HTR-8/SVneo (cell line): ENCODE measurements around the gene UPK3A.
"Not testable (repeated sequence)": the region's sequence is repeated elsewhere in the genome, so short reads cannot be mapped to it uniquely, and the experiment has no call there.

Experiments
- DNase-seq: peaks from one replicate; pipeline ENCODE4 v3.0.0; 2011; ENCODE audit warnings: low spot score, mixed read lengths; ENCODE audit not compliant: insufficient read length
- FAIRE-seq: peaks from 2 replicates; lab custom pipeline; 2011; peaks lifted over from hg19 to GRCh38; lab: Jason Lieb, UNC

The UPK3A gene

DNA sequence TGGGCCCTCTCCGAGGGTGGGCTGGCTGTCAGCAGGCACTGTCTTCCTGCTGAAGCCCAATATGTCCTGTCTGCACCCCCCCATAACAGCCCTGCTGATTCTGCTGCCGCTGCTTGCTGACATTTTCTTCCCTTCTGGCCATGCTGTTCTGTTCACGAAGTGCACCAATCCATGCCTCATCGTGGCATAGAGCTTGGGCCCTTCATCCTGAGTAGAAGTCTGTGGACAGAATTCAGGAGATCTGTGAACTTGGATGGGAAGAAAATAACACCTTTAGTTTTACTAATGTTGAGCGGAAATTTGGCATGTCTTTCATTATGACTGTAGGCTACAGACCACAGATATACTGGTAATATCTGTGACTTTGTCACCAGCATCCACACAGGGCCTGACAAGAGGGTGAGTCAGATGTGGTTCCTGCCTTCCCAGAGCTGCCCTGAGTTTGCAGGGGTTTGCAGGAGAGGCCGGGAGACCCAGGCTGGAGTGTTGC lies 29.9 kb upstream of the UPK3A start:
- DNase-seq = no peak
- no peak for FAIRE-seq

DNA sequence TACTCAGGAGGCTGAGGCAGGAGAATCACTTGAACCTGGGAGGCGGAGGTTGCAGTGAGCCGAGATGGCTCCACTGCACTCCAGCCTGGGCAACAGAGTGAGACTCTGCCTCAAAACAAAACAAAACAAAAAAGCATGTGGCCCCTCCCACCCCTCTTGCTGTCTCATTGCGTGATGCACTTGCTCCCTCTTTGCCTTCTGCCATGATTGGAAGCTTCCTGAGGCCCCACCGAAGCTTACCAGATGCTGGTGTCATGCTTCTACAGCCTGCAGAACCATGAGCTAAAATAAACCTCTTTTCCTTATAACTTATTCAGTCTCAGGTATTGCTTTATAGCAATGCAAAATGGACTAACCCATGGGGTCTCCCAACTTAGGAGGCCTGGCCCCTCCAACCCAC lies 26.8 kb upstream of the UPK3A start:
- not testable (repeated sequence) for FAIRE-seq, DNase-seq

DNA sequence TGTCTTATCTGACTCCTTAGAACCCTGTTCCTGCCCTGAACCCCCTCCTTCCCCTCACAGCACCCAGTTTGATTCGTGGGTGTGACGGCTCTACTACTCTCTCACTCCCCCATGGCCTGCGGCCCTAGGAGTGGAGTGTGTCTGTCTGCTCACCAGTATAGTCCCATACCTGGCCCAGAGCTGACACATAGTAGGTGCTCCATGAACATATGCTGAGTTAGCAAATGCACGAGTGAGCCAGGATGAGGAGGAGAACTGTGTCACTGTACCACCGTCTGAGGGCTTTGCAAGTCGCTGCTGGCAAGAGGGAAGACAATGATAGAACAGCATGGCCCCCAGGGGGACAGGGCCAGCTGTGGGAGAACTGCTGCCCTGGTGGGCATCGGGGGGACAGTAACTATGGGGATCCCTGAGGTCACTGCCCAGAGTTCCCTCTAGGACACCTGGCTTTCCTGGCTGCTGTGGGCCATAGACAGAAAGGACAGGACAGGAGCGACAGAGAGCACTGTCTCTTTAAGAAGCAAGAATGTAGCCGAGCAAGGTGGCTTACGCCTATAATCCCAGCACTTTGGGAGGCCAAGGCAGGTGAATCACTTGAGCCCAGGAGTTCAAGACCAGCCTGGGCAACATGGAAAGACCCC lies 24.9 kb upstream of the UPK3A start:
- FAIRE-seq = no peak
- DNase-seq = no peak

DNA sequence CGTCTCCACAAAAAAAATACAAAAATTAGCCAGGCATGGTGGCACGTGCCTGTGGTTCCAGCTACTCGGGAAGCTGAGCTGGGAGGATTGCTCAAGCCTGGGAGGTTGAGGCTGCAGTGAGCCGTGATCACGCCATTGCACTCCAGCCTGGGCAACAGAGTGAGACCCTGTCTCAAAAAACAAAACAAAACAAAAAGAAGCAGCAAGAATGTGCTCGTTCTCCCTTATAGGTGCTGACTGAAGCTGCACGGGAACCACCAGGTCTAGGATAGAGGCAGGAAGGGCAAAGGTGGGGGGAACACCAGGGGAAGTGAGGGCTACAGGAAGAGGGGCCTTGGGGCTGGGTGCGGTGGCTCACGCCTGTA lies 24.4 kb upstream of the UPK3A start:
- FAIRE-seq, DNase-seq: not testable (repeated sequence)

DNA sequence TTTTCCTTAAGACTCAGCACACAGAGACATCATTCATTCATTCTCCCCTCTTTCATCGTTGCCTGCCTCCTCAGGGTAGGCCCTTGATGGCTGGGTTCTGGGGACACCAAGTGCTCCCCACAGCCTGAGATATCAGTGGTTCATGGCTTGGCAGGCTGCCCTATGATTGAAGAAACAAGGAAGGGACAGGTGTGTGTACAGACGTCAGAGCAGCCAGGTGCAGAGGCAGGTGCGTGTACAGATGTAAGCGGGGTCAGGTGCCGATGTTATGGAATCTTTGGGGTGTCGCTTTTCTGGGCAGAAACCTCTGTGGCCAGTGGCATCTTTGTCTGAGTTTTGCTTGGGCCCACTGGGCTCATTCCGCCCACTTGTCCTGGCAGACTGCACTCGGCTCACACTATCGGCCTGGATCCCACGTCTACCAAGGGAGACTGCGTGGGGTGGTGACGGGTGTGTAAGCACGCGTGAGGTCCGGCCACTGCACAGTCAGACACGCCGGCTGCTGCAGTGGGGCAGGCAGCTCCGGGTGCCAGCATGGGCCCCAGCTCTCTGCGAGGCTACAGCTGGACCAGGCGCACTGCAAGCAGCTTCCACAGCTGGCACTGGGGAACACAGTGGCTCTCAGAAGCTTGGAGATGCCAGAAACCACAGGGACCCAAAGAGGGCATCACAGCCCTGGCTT lies 23.2 kb upstream of the UPK3A start:
- DNase-seq (no peak), FAIRE-seq (peak; percentile 9)

DNA sequence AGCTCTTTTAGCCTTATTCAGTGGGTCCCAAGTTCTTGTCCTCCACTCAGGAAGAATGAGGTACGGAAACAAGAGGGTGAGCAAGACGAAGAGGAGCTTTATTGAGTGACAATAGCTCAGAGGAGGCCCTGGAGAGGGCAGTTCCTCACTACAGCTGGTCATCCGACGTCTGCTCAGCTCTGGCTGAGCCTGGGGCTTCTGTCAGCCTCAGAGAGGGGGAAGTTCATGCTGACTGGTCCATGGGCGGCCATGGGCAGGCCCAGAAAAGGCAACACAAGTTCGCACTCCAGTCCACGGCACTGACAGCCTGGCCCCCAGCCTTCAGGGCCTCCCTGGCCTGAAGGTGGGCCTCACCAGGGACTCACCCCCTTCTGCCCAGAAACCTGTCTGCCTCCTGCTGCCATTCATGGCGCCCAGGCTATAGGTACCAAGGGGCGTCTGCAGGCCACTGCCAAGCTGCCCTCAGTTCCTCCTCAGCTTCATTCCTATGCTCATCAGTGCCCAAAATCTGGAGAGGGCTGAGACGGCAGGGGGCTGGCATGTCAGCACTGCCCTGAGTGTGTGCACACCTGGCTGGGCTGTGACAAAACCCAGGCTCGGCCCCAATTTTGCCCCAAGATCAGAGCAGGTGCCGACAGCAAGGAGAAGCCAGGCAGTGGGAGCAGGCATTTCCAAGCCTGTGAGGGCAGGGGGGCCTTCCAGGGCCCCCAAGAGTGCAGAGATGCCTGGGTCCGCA lies 22.4 kb upstream of the UPK3A start:
- no peak for FAIRE-seq

DNA sequence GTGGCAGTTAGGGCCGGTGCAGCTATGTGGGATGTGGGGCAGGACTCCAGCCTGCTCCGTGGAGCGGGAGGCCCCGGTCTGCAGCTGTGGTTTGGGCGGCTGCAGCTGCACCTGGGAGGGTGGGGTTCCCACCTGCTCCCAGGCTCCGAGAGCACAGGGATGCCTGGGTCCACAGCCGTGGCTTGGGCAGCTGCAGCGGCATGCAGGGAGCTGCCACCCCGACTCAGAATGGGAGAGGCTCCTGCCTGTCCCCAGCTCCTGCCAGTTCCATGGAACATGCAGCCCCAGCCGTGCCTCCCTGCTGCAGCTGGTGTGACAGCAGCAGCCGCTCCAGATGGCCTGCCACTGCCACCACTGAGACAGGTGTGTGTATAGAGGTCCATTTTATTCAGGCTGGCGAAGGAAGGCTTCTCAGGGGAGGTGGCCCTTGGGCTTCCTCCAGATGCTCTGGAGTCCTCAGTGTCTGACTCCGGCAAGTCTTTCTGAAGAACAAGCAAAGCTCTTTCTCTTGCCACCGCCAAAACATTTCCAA lies 21.8 kb upstream of the UPK3A start:
- no peak for DNase-seq
- FAIRE-seq = no peak

More for the DNA sequence above, 22.4 kb upstream of the UPK3A start:
- no peak for DNase-seq

DNA sequence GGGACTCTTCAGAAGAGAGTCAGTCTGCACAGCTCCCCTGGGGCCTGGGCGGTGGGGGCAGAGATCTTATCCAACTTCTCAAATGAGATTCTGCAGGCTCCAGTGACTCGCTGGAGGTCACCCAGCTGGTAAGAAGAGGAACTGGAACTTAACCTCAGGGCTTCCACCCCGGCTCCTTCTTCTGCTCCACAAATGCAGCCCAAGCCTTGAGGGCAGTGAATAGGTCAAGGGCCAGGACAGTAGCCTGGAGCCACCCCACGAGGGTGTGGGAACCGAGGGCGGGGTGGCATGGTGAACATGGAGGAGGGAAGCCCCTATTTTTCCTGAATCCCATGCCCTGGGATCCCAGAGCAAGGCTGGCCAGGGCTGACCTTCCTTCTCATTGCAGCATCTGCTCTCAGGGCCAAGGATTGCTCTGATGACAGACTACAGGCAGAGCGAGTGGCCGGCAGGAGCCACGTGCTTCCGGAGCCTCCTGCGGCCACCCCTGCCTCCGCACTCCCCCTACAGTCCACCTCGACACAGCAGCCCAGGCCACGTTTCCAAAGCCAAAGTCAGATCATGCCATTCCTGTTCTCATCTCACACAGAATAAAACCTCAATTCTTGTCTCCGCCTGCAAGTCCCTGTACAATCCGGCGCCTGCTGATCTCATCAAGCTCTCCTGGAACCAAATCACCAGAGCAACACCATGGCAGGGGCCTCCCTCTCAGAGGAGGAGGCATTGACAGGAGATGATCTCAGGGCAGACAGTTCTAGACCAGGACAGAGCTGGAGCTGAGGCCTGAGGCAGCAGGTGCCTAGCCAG lies 21.1 kb upstream of the UPK3A start:
- FAIRE-seq (peak; percentile 68), DNase-seq (peak; percentile 85)

DNA sequence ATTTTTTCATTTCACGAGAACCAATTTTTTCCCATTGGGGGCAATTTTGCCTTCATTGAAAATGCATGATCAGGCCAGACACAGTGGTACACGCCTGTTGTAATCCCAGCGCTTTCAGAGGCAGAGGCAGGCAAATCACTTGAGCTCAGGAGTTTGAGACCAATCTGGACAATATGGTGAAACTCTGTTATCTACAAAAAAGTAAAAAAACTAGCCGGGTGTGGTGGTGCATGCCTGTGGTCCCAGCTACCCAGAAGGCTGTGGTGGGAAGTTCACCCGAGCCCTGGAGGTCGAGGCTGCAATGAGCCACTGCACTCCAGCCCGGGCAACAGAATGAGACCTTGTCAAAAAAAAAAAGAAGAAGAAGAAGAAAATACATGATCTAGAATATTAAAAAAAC lies 19.2 kb upstream of the UPK3A start:
- no peak for FAIRE-seq
- no peak for DNase-seq

DNA sequence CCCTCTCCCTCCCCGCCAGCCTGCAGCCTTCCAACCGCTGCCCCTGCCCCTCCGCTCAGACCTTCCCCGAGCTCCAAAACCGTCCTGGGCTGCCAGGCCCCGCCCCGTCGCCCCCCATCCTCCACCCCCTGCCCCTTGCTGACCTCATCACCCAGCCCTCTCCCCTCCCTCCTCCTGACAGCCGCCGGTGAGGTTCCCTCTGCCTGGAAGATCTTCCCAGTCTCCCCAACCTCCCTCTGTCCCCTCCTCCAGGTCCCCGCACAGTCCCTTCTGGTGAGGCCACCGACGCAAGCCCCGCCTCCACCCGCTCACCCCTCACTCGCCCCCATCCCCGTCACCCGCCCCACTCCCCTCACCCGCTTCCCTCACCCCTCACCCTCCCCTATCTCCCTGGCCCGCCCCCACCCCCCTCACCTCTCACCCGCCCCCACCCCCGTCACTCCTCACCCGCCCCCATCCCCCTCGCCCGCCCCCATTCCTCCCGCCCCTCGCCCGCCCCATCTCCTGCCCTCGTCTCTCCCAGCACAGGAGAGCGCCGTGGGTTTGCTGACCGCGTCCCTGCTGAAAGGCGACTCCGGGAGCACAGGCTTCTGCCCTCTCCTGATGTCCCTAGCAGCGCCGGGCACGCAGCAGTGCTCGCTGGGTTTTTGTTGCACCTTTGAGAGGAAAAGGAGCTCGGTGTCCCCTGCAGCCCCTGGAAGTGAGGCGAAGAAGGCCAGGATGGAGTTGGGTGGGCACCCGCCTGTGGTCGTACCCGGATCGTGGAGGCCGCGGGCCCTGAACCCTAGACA lies 16.4 kb upstream of the UPK3A start:
- DNase-seq (no peak), FAIRE-seq (no peak)

DNA sequence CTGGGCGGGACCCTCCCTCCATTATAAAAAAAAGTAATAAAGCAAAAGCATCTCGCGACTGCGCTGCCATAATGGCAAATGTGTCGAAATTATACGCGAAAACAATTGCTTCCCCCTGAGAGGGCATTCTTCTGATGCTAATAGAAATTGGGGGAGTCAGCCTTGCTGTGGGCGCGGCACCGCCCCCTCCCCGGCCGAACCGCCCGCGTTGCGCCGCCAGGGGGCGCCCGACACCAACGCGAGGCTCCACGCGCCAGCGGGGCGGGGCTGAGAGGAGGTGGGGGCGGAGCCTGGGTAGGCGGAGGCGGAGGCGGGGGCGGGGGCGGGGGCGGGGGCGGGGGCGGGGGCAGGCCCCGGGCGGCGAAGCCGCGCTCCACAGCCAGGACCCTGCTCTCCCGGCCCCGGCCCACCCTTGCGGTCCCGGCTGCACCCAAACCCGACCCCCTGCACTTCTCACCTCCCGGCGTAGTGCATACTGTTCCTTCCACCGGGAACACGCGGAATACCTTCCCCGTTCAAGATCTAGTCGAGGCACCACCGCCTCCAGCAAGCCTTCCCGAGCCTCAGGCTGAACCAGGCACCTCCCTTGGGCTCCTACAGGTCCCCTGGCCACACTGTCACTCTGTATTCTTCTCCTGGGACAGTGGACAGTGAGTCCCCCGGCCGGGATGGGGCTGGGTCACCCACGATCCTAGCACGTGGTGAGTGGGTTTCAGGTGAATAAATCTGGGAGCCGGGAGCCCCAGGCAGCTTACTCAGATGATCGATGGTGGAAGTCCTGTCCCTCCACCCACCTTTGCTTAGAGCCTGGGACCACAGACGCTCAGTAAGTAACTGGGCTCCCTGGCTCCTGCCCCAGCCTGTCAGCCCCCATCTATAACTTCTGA lies 15.5 kb upstream of the UPK3A start:
- FAIRE-seq (no peak), DNase-seq (peak; percentile 58)

DNA sequence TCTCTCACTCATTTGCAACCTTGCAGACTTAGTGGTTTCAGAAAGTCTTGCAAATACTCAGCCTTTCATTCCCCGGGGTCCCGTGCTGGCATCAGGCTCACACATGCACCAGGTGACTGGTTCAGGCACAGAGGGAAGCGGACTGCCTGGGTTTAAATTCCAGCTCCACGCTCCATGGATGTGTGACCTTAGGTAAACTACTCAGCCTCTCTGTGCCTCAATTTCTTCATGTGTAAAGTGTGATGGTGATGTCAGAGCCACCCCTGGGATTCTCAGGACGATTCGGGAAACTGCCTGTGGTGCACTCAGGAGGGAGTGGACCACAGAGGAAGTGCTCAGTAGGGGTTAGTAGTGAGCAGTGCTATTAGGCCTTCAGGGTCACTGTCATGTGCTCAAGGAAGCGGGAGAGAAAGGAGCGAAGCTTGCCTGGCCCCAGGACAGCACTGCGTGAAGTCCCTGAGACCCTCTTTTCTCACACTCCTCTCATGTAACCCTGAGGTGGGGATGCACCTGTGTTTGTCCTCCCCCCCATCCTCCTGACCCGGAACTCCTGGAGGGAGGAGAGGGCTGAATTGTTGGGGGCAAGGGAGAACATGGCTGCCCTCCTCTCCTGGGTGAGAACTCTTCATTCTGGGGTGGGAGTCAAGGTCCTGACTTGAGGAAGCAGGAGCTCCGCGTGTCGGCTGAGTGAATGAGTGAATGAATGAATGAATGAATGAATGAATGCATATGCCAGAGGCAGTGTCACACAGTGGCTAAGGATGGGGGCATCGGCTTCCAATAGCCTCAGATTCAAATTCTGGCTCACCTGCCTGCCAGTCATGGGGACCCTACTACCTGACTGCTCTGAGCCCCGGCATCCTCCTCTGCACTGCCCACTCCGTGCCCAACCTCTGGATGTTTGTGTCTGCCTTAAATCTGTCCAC lies 14.4 kb upstream of the UPK3A start:
- DNase-seq = no peak

DNA sequence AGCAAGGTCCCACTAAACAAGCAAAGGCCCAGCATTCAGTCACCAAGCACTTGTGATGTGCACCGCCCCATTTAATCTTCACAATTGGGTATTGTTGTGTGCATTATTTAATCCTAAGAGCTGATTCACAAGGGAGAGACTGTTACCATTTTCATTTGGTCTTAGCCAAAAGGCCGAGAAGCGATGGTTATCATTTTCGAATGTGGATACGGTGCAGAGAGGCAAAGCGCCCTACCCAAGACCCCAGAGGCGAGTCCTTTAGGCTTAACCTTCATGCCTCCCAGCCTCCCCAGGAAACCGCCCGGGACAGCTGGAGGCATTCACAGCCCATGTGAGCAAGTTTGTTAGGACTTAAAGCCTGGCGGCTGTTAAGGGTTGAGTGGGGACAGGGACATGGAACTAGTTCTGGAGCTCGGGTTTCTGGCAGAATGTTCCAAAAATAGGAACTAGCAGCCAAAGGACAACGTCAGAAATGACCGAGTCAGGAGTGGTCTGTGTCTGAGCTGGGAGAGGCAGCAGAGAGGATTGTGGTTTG lies 13.0 kb upstream of the UPK3A start:
- DNase-seq (no peak), FAIRE-seq (no peak)

More for the DNA sequence above, 14.4 kb upstream of the UPK3A start:
- no peak for FAIRE-seq

DNA sequence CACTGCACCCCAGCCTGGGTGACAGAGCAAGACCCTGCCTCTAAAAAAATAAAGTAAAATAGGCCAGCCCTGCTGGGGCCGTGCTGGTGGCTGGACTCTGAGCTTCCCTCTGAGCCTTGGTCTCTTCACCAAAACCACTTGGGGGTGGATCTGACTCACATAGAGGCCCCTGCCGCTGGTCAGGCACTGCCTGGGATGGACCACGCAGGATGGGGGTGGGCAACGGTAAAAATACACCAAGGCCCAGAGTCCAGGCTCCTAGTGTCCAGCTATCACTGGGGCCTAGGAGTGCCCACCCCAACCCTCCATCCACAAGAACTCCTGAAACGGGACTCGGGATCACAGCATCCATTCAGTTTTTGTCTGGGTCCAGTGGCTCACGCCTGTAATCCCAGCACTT lies 12.3 kb upstream of the UPK3A start:
- FAIRE-seq (no peak), DNase-seq (no peak)

DNA sequence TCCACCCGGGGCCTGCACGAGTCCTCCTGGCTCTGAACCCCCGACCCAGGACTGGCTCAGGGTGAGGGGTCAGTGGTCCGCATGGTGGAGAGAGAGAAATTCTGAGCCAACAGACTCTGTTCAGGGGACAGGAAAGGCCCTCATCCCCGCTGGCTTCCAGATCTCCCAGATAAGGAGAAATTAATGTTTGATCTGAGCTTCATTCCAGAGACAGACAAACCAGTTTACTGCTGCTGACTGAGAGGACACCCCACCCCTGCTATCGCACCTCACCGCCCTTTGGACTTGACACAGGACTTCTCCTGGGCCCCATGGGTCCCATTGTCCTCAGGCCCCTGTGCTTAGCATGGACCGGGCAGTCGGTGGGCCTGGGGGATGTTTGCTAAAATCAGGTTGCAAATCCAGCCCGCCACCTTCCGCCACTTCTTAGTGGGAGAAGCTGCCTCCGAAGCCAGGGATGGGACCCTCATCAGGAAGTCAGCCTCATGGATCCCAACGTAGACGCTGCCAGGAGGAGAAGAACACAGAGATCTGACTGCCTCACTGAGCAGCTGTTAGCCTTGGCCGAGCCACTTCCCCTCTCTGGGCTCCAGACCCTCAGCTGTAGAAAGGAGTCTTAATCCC lies 11.2 kb upstream of the UPK3A start:
- FAIRE-seq (no peak), DNase-seq (no peak)

DNA sequence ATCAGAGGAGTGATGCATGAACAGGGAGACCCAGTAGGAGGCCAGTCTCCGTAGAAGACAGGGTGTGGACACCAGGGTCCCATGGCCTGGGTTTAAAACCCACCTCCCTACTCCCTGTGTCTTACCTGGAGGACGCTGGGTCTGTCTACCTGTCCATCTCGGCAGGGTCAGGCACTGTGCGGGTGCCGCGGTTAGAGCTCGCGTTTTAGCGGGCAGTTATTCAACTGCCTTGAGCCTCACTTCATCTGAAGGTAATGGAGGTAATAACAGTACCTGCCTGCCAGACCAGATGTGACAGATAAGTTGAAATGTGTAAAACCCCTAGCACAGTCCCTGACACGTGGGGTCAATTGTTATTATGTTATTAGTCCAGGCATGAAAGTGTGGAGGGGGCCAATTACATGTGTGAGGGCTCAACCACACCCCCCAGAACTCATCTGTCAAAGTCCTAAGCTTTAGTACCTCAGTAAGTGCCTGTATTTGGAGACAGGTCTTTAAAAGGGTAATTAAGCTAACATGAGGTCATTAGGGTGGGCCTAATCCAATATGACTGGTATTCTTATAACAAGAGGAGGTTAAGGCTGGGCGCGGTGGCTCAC lies 8.1 kb upstream of the UPK3A start:
- DNase-seq = no peak
- FAIRE-seq = no peak
